Ishikawa (cell line): ENCODE results near the gene ZNF214.

Experiments used
- CEBPB ChIP-seq: IDR thresholded peaks from 2 replicates; pipeline ENCODE4 v1.6.1; 2012
- CREB1 ChIP-seq: IDR thresholded peaks from 2 replicates; pipeline ENCODE4 v1.6.1; 2012; ENCODE audit warnings: low read depth
- EGR1 ChIP-seq: IDR thresholded peaks from 2 replicates; pipeline ENCODE4 v1.6.1; 2012
- EP300 ChIP-seq: IDR thresholded peaks from 2 replicates; pipeline ENCODE4 v1.6.1; 2012; ENCODE audit warnings: borderline replicate concordance
- FOXM1 ChIP-seq: IDR thresholded peaks from 2 replicates; pipeline ENCODE4 v1.6.1; 2012; ENCODE audit warnings: low read depth, borderline replicate concordance
- MAX ChIP-seq: IDR thresholded peaks from 2 replicates; pipeline ENCODE4 v1.6.1; 2012
- NFIC ChIP-seq: IDR thresholded peaks from 2 replicates; pipeline ENCODE4 v1.6.1; 2012
- RAD21 ChIP-seq: IDR thresholded peaks from 2 replicates; pipeline ENCODE4 v1.6.1; 2012; ENCODE audit warnings: low read depth
- REST ChIP-seq: IDR thresholded peaks from 2 replicates; pipeline ENCODE4 v1.6.1; 2012; ENCODE audit warnings: low read depth, mild to moderate bottlenecking
- TAF1 ChIP-seq: IDR thresholded peaks from 2 replicates; pipeline ENCODE4 v1.6.1; 2012; ENCODE audit warnings: low read depth, mild to moderate bottlenecking
- TCF12 ChIP-seq: IDR thresholded peaks from 2 replicates; pipeline ENCODE4 v1.6.1; 2012; ENCODE audit warnings: low read depth
- TEAD4 ChIP-seq: IDR thresholded peaks from 2 replicates; pipeline ENCODE4 v1.6.1; 2012
- USF1 ChIP-seq: IDR thresholded peaks from 2 replicates; pipeline ENCODE4 v1.6.1; 2012
- YY1 ChIP-seq: IDR thresholded peaks from 2 replicates; pipeline ENCODE4 v1.6.1; 2012; ENCODE audit warnings: low read depth
- ZBTB7A ChIP-seq: IDR thresholded peaks from 2 replicates; pipeline ENCODE4 v1.6.1; 2012; ENCODE audit warnings: low read depth

The ZNF214 gene

GRCh38 chr11:7056828-7057513, 36.8 kb upstream of the ZNF214 start:
- TF ChIP-seq CREB1 = no peak
- TF ChIP-seq EGR1 = no peak
- TF ChIP-seq RAD21 = no peak
- no peak for TF ChIP-seq TAF1
- no peak for TF ChIP-seq TEAD4
- TF ChIP-seq NFIC = no peak
- no peak for TF ChIP-seq FOXM1
- no peak for TF ChIP-seq CEBPB
- no peak for TF ChIP-seq REST
- no peak for TF ChIP-seq ZBTB7A
- no peak for TF ChIP-seq YY1
- TF ChIP-seq USF1 = no peak
- no peak for TF ChIP-seq TCF12
- no peak for TF ChIP-seq MAX
- no peak for TF ChIP-seq EP300

- no peak for TF ChIP-seq TAF1
- no peak for TF ChIP-seq REST
- TF ChIP-seq CREB1 = no peak
- TF ChIP-seq TCF12 = no peak
- no peak for TF ChIP-seq EGR1
- no peak for TF ChIP-seq ZBTB7A
- TF ChIP-seq YY1 = no peak
- no peak for TF ChIP-seq MAX
Measured at GRCh38 chr11:7050191-7050590, 30.0 kb upstream of the ZNF214 start.

GRCh38 chr11:7046474-7047175, 26.5 kb upstream of the ZNF214 start:
- TF ChIP-seq USF1 (no peak), CREB1 (no peak), RAD21 (no peak), TCF12 (no peak), TEAD4 (no peak), NFIC (no peak), YY1 (no peak), CEBPB (no peak), EGR1 (no peak), ZBTB7A (no peak), MAX (no peak), TAF1 (no peak), REST (no peak), FOXM1 (no peak), EP300 (no peak)

- TF ChIP-seq TEAD4 (no peak), FOXM1 (no peak), TCF12 (no peak), TAF1 (no peak), NFIC (no peak), ZBTB7A (no peak), CREB1 (no peak), EGR1 (no peak), YY1 (no peak)
Measured at GRCh38 chr11:7034019-7034418, 13.9 kb upstream of the ZNF214 start.
